ENCODE measurements around the gene CDRT15L2.
"Not testable (repeated sequence)": the region's sequence is repeated elsewhere in the genome, so short reads cannot be mapped to it uniquely, and the experiment has no call there.

CDRT15L2 gene

DNA sequence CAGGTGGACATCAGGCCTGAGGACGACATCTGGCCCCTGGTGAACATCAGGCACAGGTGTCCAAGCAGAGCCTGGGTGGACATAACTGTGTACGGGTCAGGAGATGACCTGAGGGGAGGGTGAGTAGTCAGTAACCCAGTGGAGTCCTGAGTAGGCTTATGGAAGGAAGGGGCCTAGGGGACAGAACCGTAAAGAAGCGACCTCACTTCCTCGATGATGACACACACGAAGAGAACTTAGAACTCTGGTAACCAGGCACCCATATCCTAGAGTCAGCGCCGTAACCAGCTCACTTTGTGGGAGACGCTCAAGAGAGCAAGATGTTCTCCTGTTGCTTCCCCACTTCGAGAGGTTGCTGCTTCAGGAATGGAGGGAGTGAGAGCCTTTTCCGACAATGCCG lies at the start of gene CDRT15L2:
Gene CDRT15L2 (plus strand): TSS at position 301 of the 400 bp plus-strand sequence. CDS start 20 bp downstream, at position 321.
- not testable (repeated sequence) for DNase-seq

DNA sequence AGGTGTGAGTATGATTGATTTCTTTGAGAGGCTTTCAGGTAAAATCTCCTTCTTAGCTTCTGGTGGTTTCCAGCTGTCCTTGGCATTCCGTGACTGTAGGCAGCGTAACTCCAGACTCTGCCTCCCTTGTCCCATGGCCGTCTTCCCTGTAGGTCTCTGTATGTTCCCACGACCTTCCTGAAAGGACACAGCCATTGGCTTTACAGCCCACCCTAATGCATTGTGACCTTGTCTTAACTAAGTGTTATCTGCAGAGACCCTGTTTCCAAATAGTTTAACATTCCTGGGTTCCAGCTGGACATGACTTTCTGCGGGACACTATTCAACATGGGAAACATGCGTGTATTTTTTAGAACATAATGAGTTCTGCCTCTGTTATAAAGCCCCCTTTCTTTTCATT lies 49.4 kb upstream of the CDRT15L2 start:
- DNase-seq: not testable (repeated sequence)

GRCh38 chr17:20532544-20533090 lies 46.9 kb upstream of the CDRT15L2 start:
- DNase-seq: not testable (repeated sequence)

GRCh38 chr17:20533206-20533605 lies 46.3 kb upstream of the CDRT15L2 start:
- not testable (repeated sequence) for DNase-seq

DNA sequence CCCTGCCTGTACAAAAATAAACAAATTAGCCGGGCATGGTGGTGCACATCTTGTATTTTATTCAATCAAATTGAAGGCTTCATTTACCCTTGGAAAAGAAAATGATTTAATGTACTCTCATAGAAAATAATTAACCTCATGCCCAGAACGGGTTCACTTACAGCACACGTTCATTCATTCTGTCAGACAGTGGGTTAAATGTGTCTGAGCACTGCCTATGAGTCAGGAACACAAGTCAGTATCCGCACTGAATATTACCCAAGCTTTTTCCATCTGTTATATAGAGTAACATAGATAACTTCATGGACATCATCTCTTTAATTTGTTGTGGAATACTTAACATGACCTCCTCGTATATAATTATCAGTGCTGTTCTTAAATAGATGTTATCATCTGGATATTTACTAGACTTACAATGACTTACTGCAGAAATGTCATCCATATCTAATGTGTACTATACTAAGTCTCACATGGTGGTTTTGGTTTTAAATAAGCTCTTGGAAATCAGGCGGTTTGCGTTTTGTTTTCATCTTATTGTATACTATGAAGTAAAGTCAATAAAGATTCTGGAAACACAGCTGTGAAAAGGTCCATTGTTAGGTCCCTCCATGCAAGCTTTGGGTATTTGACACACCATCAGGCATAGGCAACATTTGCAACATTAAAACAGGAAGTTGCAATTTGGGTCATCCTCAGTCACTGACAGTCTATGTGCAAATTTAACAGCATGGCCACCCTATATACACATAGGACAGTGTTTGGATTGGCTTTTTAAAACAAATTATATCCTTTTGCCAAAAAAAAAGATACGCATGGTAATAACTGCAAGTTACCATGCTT lies 44.6 kb upstream of the CDRT15L2 start:
- DNase-seq: not testable (repeated sequence)

DNA sequence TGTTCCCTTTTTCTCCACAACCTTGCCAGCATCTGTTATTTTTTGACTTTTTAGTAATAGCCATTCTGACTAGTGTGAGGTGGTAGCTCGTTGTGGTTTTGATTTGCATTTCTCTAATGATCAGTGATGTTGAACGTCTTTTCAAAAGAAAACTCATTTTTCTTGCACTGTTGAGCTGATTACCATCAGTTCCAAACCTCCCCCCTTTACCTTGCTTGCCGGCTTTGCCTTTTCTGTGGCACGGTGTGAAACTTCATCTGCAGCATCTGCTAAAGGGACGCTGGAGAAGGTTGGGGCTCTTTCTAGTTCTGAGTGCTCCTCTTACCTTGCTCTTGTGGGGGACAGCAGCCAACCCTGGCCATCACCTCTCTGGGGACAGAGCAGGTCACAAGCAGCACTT lies 39.1 kb upstream of the CDRT15L2 start:
- DNase-seq: not testable (repeated sequence)

DNA sequence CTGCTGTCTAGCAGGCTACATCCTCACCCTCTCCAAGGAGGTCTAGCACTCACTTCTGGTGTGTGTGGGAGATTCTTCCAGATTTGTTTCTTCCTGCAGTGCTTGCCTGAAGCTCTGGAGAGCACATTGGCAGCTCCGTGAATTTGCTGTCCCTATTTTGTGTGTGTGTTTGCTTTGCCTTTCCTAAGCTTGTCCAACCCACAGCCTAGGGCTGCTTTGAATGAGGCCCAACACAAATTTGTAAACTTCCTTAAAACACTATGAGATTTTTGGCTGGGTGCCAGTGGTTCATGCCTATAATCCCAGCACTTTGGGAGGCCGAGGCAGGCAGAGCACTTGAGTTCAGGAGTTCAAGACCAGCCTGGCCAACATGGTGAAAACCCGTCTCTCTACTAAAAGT lies 38.7 kb upstream of the CDRT15L2 start:
- peak; percentile 37 for DNase-seq

- not testable (repeated sequence) for DNase-seq
These were observed 37.5 kb upstream of the CDRT15L2 start for GRCh38 chr17:20541853-20542546.

DNA sequence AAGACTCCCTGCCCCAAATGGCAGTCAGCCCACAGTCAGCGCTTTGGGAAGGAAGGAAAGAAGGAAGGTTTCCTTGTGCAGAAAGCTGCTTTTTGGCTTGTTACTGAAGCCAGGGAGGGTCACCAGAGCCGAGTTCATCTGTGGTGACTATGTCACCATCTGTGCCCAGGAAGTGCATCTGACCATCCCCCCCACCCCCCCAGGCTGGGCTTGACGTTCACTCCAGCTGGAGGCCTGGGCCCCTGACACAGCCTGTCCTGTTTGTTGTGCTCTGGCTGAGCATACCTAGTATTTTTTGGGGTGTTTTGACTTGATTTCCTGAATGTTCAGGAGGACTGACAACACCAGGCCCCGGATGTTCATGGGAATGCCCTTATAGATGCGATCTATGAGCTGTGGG lies 31.6 kb upstream of the CDRT15L2 start:
- not testable (repeated sequence) for DNase-seq

GRCh38 chr17:20552920-20553319 lies 26.6 kb upstream of the CDRT15L2 start:
- DNase-seq: not testable (repeated sequence)

DNA sequence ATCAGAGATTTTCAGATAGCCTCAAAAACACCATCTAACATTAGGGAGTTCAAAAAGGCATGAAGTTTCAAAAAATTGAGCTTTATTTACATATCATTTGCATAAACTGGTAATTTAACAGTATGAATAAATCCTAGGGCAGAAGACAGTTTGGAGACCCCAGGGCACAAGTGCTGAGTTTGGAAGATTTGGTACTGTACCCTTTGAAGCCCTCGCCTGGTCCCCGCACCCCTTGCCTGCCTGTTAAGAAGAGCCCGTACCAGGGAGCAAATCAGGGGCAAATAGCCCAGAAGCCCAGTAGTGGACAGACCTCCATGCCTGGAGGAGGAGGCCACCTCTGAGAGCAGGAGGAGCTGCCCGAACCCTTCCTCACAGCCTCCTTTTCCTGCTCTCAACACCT lies 24.8 kb upstream of the CDRT15L2 start:
- DNase-seq: not testable (repeated sequence)

GRCh38 chr17:20555135-20556010 lies 24.2 kb upstream of the CDRT15L2 start:
- DNase-seq: not testable (repeated sequence)

DNA sequence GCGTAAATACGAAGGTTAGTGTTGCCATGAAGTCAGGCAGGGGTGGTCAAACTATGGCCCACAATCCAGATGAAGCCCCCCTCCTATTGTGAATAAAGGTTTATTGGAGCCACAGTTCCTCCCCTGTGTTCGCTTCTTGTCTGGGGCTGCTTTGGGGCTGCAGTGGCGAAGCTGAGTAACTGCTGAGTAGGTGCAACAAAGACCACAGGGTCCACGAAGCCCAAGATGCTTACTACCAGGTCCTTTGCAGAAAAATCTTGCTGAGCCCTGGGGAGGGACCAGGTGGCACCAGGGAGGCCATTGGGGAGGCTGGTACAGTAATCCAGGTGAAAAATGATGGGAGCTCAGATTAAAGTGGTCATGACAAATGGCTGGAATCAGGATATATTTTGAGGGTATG lies 21.4 kb upstream of the CDRT15L2 start:
- not testable (repeated sequence) for DNase-seq

GRCh38 chr17:20559018-20559417 lies 20.5 kb upstream of the CDRT15L2 start:
- not testable (repeated sequence) for DNase-seq

- no peak for DNase-seq
These were observed 16.9 kb upstream of the CDRT15L2 start for GRCh38 chr17:20562587-20562986.

DNA sequence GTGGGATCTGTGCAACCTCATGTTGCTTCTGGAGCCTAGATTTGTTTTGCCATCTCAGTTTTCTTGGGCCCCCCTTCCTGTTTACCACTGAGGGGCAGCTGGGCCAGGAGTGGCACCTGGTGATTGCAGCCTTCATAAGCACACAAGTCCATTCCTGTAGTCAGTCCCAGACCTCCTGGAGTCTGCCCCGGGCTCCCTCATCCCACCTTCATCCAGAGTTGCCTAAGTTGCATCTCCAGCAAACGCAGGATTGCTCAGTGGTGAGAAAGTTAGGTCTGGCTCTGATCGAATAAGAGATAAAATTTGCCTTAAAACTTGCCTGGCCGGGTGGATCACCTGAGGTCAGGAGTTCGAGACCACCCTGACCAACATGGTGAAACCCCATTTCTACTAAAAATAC lies 14.3 kb upstream of the CDRT15L2 start:
- DNase-seq: not testable (repeated sequence)

- DNase-seq: no peak
These were observed 13.8 kb upstream of the CDRT15L2 start for GRCh38 chr17:20565711-20566110.

DNA sequence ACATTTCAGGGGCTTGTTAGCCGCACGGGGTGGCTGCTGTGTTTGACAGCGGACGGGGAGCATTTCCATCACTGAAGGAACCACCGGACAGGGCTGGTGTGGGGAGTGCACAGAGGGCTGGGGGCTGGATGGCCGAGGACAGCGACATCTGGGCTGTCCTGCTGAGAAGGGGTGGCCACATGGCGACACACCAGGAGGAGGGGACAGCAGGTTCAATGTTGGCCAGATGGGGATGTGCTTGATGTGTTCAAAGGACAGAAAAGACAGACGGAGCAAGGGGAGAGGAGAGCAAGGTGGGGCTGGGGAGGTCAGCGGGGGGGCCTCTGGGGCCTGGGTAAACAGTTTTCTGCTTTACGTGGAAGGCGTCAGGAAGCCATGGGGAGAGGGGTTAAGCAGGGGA lies 12.8 kb upstream of the CDRT15L2 start:
- not testable (repeated sequence) for DNase-seq

DNA sequence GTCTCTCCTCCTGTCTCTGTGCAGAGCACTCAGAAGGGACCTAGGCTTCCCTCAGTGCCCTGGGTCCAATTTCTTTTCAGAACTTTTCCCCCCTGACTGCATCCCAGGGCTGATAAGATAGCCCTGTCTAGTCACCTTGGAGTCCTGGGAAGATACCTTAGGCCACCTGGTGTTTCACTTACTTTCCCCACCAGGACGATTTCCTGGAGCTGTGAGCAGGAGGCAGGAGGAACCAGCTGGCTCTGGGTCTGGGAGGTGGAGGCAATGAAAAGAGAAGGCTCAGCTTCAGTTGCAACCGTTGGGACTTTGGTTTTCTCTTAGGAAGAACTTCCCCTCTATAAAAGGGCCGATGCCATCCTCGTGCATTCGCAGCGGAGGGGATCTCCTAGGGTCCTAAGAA lies 12.1 kb upstream of the CDRT15L2 start:
- not testable (repeated sequence) for DNase-seq

GRCh38 chr17:20568604-20569003 lies 10.9 kb upstream of the CDRT15L2 start:
- not testable (repeated sequence) for DNase-seq

GRCh38 chr17:20571653-20572052 lies 7.9 kb upstream of the CDRT15L2 start:
- not testable (repeated sequence) for DNase-seq

DNA sequence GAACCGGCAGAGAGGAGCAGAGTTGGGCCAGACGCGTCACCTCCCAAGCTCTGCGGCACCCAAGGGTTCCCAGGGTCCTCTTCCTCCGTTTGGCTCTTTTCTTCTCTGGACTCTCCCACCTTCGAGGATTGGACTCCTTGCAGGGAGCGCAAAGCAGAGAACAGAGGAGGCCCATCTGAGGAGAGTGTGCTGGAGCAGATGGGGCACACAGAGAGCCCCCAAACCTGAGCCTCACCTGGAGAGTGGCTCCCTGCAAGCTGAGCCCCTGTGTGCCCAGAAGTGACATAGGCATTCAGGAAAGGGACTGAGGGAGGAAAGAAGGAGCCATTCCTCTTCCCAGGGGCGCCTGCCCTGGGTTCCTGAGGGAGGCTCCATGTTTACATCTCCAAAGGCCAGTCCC lies 6.3 kb upstream of the CDRT15L2 start:
- not testable (repeated sequence) for DNase-seq

DNA sequence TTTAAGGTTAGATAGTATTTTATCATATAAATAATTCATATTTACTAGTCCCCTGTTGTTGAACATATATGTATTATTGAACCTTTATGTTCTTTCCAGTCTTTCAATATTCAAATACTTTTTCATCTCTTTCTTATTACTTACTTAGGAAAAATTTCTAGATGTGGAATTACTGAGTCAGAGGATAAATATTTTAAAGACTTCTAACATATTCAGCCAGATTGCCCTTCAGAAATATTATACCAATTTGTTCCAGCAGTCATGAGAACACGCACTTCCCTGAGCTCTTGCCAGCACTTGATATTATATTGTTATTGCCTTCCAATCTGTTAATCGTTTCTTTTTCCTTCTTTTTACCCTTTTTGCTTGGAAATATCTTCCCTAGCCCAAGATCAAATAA lies 4.5 kb upstream of the CDRT15L2 start:
- DNase-seq: not testable (repeated sequence)
